ENCODE measurements around the gene SLC27A1. TPM values are rescaled to one million over a fixed set of nuclear protein-coding genes. Genes with fewer than 3 reads are reported as not detected.

Gene SLC27A1
- total and polyA plus RNA-seq, 2 donors (not counting 3 experiments of a cell fraction or from before 2014, with no cell fraction given), result 10.4 to 13.5 TPM

DNA sequence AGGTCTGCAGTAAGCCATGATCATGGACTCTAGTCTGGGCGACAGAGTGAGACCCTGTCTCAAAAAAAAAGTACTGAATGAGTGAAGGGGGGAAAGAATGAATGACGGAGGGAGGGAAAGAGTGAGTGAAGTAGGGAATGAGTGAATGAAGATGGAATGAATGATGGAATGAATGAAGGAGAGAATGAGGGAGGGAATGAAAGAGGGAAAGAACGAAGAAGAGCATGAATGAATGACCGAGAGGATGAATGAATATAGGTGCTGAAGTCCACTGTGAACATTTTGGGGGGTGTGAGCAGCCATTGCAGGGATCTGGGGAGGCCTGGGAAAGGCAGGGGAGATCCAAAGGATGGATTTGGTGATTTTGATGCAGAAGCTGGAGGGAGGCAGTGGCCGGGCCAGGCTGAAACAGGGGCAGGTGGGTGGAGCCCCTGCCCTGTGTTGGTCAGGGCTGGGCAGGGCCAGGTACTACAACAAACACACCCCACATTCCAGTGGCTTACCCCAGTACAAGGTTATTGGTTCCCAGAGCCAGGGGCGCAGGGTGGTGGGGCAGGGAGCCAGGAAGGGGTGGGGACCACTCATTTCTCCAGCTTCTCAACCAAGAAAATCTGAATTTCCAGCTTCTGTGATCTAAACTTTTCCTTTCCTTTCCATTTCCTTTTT lies 14.3 kb downstream of the SLC27A1 start:
- FAIRE-seq, result no peak
- Histone ChIP-seq H3K4me3 (replicated peaks in 1 of 3; ENCODE audit: insufficient read depth in 1 of 3, low read depth in 1 of 3, low read length in 3 of 3) (no peak overlapping the region), H4K20me1 (replicated peaks; ENCODE audit: control insufficient read depth, extremely low read depth, insufficient read depth, low read length) (no peaks in the 10 kb centered on the region), H3K9me3 (replicated peaks; ENCODE audit: control insufficient read depth, insufficient read depth, low read length) (no peaks in the 10 kb centered on the region), H3K4me2 (ENCODE audit: insufficient read depth, low read length) (no peak overlapping the region), H3K36me3 (ENCODE audit: control insufficient read depth in 2 of 2, extremely low read depth in 1 of 2, insufficient read depth in 2 of 2, low read length in 2 of 2) (no peaks in the 10 kb centered on the region), H3K27me3 (ENCODE audit: control insufficient read depth in 2 of 2, insufficient read depth in 2 of 2, low read length in 2 of 2) (no peaks in the 10 kb centered on the region), H3K9ac (replicated peaks; ENCODE audit: extremely low read depth, insufficient read depth, low read length) (no peak overlapping the region), H3K79me2 (ENCODE audit: control insufficient read depth, insufficient read depth, low read length) (no peaks in the 10 kb centered on the region), H3K4me1 (ENCODE audit: control insufficient read depth, extremely low read depth, insufficient read depth, low read length) (peaks cover 15% of the 10 kb centered on the region), H2AFZ (ENCODE audit: low read depth, low read length) (no peak overlapping the region), H3K9me1 (replicated peaks; ENCODE audit: control insufficient read depth, extremely low read depth, insufficient read depth, low read length) (no peaks in the 10 kb centered on the region), H3K27ac (ENCODE audit: insufficient read depth, low read depth, low read length) (no peak overlapping the region)
- intact Hi-C loops (cut with micrococcal nuclease) (no loop called here), dilution Hi-C loops (cut with MboI; ENCODE audit: extremely low pct_ligation_motif_present, low sequenced_read_pairs) (no loop called here)
- TF ChIP-seq GATA2 (IDR thresholded peaks at IDR 0.05; ENCODE audit: insufficient read depth, insufficient read length, low read depth, low read length) (no peak), MYC (IDR thresholded peaks at IDR 0.05; ENCODE audit: low read depth, low read length) (no peak), JUN (IDR thresholded peaks at IDR 0.05; ENCODE audit: borderline replicate concordance, insufficient read depth, insufficient read length, low read depth) (no peak), POLR2AphosphoS5 (IDR thresholded peaks at IDR 0.05; ENCODE audit: insufficient read depth, low read depth, low read length) (no peak)
- no TSS peak for BruUV-seq (replicated peaks)
- DNase-seq (ENCODE audit: low read depth, low spot score), result no peak
- CTCF ChIA-PET, result interaction anchor here (0.6 to 2.1 kb wide), 2 partner anchors 11 to 170 kb away, joined by 3 to 15 read pairs; no protein-coding TSS in a partner anchor
- POLR2A ChIA-PET, result interaction anchor here (0.6 kb wide), 1 partner anchor 766 kb away, joined by 4 read pairs; no protein-coding TSS in a partner anchor

DNA sequence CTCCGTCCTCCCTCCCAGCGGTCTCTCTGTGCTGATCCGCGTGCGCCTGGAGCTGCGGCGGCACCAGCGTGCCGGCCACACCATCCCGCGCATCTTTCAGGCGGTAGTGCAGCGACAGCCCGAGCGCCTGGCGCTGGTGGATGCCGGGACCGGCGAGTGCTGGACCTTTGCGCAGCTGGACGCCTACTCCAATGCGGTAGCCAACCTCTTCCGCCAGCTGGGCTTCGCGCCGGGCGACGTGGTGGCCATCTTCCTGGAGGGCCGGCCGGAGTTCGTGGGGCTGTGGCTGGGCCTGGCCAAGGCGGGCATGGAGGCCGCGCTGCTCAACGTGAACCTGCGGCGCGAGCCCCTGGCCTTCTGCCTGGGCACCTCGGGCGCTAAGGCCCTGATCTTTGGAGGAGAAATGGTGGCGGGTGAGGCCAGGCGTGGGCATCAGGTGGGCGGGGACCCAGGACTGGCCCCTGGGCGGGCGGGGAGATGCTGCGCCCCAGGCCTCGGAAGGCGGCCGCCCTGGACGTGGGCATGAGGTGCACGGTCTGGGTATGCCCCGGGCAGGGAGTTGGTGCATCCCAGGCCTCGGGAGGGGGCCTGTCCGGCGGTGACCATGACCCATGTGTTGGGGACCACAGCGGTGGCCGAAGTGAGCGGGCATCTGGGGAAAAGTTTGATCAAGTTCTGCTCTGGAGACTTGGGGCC lies 16.4 kb downstream of the SLC27A1 start:
- H4K20me1 ChIP-seq (replicated peaks; ENCODE audit: control insufficient read depth, extremely low read depth, insufficient read depth, low read length), result no peaks in the 10 kb centered on the region
- H3K79me2 ChIP-seq (ENCODE audit: control insufficient read depth, insufficient read depth, low read length), result no peaks in the 10 kb centered on the region
- no peak overlapping the region for H3K4me2 ChIP-seq (ENCODE audit: insufficient read depth, low read length)
- H3K27ac ChIP-seq (ENCODE audit: insufficient read depth, low read depth, low read length), result no peak overlapping the region
- BruUV-seq (replicated peaks), result no TSS peak
- no peaks in the 10 kb centered on the region for H3K27me3 ChIP-seq (ENCODE audit: control insufficient read depth in 2 of 2, insufficient read depth in 2 of 2, low read length in 2 of 2)
- CTCF ChIA-PET, result no interaction called here
- no peaks in the 10 kb centered on the region for H3K9me3 ChIP-seq (replicated peaks; ENCODE audit: control insufficient read depth, insufficient read depth, low read length)
- peaks cover 17% of the 10 kb centered on the region for H3K4me1 ChIP-seq (ENCODE audit: control insufficient read depth, extremely low read depth, insufficient read depth, low read length)
- POLR2A ChIA-PET, result no interaction called here
- no peak for FAIRE-seq
- dilution Hi-C loops (cut with MboI; ENCODE audit: extremely low pct_ligation_motif_present, low sequenced_read_pairs), result no loop called here
- H2AFZ ChIP-seq (ENCODE audit: low read depth, low read length), result no peak overlapping the region
- H3K4me3 ChIP-seq (replicated peaks in 1 of 3; ENCODE audit: insufficient read depth in 1 of 3, low read depth in 1 of 3, low read length in 3 of 3), result no peak overlapping the region
- H3K9me1 ChIP-seq (replicated peaks; ENCODE audit: control insufficient read depth, extremely low read depth, insufficient read depth, low read length), result no peaks in the 10 kb centered on the region
- H3K9ac ChIP-seq (replicated peaks; ENCODE audit: extremely low read depth, insufficient read depth, low read length), result no peak overlapping the region
- intact Hi-C loops (cut with micrococcal nuclease), result no loop called here
- H3K36me3 ChIP-seq (ENCODE audit: control insufficient read depth in 2 of 2, extremely low read depth in 1 of 2, insufficient read depth in 2 of 2, low read length in 2 of 2), result no peaks in the 10 kb centered on the region
- TF ChIP-seq, protein P1, sequence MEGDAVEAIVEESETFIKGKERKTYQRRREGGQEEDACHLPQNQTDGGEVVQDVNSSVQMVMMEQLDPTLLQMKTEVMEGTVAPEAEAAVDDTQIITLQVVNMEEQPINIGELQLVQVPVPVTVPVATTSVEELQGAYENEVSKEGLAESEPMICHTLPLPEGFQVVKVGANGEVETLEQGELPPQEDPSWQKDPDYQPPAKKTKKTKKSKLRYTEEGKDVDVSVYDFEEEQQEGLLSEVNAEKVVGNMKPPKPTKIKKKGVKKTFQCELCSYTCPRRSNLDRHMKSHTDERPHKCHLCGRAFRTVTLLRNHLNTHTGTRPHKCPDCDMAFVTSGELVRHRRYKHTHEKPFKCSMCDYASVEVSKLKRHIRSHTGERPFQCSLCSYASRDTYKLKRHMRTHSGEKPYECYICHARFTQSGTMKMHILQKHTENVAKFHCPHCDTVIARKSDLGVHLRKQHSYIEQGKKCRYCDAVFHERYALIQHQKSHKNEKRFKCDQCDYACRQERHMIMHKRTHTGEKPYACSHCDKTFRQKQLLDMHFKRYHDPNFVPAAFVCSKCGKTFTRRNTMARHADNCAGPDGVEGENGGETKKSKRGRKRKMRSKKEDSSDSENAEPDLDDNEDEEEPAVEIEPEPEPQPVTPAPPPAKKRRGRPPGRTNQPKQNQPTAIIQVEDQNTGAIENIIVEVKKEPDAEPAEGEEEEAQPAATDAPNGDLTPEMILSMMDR (IDR thresholded peaks at IDR 0.05; ENCODE audit: extremely low read depth in 1 of 2, insufficient read depth in 1 of 2, low read depth in 1 of 2, low read length in 2 of 2), result no peak
- no peak for TF ChIP-seq EZH2 (IDR thresholded peaks at IDR 0.05; ENCODE audit: borderline replicate concordance, low read depth, low read length, severe bottlenecking)
- no peak for TF ChIP-seq GATA2 (IDR thresholded peaks at IDR 0.05; ENCODE audit: insufficient read depth, insufficient read length, low read depth, low read length)
- TF ChIP-seq POLR2AphosphoS5 (IDR thresholded peaks at IDR 0.05; ENCODE audit: insufficient read depth, low read depth, low read length), result no peak
- DNase-seq (ENCODE audit: low read depth, low spot score), result no peak

Measured in endothelial cell of umbilical vein (primary cell).